Activated CD8-positive, alpha-beta memory T cell treated with anti-CD3 and anti-CD28 coated beads, Interleukin-2, amount 50 U/mL, for 48 hours (primary cell): ENCODE results near the gene PLEKHH3.

Experiments
- DNase-seq: peaks from one replicate; pipeline ENCODE4 v3.0.0-alpha.2; 2020

The PLEKHH3 gene, protein sequence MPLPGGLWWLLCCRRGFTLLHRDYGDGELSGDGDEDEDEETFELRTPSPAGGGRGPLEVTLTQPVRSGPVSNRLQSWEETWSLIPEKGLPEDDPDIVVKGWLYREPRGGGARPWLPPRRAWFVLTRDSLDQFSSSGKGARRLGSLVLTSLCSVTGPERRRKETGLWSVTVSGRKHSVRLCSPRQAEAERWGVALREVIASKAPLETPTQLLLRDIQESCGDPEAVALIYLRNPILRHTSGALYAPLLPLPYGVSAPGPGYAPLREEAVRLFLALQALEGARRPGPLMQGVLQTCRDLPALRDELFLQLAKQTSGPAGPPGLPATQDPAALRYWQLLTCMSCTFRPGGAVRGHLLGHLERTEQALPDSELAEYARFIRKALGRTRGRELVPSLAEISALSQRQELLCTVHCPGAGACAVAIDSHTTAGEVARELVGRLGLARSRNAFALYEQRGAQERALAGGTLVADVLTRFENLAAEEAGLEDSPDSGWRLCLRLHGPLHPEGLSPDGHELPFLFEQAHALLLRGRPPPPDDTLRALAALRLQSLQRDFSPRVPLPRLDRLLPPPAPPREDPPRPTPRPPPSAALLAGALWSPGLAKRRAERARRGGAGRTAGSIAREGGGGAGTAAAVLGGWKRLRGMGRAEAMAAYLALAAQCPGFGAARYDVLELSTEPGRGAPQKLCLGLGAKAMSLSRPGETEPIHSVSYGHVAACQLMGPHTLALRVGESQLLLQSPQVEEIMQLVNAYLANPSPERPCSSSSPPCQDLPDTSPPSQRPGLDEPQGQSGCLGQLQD

DNA sequence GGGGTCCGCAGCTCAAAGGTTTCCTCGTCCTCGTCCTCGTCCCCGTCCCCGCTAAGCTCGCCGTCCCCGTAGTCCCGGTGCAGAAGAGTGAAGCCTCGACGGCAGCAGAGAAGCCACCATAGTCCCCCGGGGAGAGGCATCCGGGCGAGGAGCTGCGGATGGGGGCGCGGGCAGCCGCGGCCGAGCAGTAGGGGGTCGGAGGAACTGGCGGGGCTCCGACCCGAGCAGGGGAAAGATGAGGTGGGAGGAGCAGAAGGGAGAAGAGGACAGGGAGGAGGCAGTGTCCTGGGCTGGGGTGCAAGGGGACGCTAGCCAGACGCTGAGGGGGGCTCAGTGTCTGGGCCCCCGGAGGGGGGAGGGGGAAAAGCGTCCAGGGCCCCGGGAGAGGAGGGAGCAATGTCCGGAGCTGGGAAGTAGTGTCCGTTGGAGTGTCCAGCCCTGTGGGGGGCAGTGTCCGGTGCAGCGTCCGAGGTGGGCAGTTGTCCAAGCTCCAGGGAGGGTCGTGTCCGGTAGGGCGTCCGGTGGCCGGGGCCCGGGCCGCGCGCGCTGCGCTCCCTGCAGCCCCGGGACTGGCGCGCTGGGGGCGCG lies at the start of gene PLEKHH3:
Gene PLEKHH3, minus strand, starts transcription at position 571 of the 588 bp plus-strand sequence. Its CDS starts 431 bp downstream, at position 140.
- DNase-seq = peak; percentile 69

DNA sequence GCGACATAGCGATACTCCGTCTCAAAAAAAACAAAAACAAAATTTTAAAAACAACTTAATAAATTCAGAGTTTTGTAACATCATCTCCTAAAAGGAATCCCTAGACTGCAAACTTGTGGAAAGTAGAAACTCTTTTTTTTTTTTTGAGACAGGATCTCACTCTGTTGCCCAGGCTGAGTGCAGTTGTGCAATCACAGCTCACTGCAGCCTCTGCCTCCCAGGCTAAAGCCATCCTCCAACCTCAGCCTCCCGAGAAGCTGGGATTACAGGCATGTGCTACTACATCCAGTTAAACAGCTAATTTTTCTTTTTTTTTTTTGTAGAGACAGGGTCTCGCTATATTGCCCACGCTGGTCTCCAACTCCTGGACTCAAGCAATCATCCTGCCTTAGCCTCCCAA lies 48.3 kb upstream of the PLEKHH3 start:
- no peak for DNase-seq

DNA sequence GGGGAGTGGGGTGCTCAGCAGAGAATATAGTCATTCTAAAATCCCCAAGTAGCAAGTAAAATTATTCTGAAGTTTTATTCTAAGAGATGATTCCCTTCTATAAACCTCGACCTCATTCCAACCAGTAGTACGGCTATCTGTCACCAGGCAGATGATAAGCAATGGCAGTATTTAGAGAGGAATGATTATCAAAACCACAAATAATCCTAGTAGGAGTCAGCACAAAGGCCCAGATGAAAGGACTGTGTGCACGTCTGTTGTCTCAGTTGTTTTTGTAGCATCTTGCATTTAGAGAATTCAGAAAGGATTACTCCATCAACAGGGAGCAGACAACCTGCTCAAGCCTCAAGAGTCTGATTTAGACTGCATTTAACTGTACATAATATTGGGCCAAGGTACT lies 46.8 kb upstream of the PLEKHH3 start:
- DNase-seq = no peak

DNA sequence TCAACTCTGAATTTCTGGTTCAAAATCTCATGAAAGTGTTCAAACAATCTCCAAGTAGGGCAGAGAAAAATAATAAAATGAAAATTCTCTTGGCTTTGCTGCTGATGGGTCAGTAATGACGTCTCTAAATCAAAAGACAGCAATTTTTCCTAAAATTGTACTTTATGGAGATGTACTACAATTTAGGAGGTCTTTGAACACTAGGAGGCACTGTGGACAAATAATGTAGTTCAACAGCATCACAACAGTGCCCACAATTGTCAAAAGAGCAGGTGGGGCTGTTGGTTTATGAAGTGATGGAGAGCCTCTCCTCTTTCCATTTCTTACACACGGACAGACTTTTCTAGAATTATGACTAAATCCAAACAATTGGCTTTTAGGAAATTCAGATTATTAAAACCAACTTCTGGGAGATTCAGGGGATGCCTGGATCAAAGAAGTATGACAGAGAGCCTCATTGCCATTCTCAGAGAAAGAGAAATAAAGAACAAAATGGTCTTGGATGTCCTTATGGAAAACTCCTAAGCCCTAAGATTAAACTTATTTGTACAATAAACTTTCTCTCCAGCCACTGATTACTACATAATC lies 44.3 kb upstream of the PLEKHH3 start:
- DNase-seq = no peak

DNA sequence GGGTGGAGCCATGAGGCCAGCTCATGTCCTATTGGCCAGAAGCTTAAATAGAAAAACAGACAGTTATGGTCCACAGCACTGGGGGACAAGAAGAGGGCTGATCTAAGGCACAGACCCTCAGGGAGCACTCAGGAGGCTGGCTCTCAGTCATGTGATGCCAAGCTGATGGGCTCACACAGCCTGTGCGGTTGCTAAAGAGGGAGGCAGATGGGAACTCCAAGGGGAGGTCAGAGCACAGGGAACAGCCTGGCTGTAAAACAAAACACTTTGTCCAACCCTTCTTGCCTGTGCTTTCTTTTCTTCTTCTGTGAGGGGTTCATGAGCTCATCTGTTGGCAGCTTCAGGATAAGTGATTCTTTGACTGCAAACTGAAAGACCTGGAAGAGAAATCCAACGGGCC lies 32.8 kb upstream of the PLEKHH3 start:
- no peak for DNase-seq

DNA sequence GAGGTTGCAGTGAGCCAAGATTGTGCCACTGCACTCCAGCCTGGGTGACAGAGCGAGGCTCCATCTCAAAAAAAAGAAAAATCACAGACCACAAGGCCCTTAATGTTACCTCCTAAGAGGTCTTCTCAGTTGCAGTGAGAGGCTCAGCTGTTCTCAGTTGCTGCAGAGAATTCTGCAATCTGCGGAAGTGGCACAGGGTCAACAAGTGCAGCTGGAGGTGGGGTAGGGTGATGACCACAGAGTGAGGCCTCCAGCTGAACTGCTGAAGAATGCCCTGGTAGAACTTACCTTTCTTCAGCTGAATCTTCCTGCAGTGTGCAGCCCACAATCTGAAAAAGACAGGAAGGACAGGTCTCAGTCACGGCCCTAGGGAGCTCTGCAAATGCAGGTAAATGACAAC lies 31.8 kb upstream of the PLEKHH3 start:
- DNase-seq = no peak

DNA sequence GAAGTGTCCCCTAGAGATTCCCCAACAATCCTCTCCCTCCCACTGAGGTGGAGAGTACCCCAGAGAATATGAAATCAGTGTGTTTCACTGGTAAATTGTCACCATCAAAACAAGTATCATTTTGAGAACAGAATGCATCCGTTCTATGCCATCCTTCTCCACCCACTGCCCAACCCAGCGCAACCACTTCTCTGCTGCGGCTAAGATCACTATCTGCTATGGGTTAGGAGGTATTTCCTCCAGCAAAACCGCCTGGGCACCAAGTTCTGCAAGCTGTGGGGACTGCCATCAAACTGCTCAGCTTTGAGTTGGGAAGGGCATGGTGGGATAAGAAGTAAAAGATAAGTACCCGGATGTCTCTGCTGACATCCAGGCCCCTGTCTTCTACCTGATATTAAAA lies 29.9 kb upstream of the PLEKHH3 start:
- DNase-seq = peak; percentile 78

DNA sequence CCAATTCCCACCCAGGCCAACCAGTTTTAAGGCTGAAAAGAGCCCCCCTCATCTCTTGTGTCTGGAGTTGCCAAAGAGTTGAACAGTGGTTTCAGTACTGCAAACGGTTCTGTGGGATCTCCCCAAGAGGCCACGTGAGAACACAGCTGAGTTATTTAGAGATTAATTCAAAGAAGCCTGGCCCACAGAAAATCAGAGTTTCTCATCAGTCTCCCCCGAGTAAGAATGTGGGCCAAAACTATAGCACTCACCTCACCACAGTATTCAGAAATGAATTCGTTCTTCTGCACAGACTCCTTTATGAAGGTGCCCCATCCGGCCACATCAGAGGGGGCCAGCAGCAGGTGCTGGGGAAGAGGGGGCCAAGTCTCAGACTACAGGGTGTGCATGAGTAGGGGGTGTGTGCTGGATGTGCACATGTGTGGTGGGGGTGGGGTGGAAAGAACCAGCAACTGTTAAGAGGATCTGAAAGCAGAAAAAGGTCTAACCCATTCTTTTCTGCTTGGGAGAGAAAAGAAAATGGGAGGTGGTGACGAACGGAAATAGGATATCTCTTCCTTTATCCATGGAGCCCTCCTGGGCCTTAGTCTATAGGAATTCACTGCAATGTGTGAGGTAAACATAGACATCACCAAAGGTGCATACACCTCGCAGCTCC lies 28.2 kb upstream of the PLEKHH3 start:
- DNase-seq = no peak

DNA sequence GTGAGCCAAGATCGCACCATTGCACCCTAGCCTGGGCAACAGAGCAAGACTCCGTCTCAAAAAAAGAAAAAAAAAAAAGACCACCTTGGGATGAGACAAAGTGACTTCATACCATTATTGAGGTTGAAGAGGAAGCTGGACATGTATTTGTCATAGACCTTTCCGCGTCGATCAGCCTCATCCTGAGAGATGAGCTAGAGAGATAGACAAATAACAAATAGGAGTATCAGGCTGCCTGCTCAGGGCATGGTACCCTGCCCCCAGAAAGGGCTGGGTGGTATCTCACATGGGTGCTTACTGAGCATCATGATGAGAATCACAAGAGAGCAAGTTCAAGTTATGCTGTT lies 27.7 kb upstream of the PLEKHH3 start:
- no peak for DNase-seq

DNA sequence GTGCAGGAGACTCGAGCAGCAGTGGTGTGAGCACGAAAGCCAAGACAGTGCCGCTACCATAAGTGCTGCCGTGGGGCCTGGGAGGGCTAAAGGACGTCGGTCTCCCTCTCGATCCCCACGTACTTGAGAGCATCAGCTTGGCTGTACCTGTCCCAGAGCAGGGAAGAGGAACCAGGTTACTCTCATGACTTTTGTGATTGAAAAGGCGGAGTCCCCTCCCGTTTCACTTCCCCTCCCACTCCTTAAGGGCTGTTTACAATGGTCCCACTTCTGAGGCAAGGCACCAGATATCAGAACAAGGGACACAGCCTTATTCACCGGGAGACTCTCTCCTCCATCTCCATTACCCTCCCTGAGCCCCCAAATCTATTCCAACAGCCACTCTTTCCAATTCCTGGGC lies 25.7 kb upstream of the PLEKHH3 start:
- DNase-seq = peak; percentile 45

DNA sequence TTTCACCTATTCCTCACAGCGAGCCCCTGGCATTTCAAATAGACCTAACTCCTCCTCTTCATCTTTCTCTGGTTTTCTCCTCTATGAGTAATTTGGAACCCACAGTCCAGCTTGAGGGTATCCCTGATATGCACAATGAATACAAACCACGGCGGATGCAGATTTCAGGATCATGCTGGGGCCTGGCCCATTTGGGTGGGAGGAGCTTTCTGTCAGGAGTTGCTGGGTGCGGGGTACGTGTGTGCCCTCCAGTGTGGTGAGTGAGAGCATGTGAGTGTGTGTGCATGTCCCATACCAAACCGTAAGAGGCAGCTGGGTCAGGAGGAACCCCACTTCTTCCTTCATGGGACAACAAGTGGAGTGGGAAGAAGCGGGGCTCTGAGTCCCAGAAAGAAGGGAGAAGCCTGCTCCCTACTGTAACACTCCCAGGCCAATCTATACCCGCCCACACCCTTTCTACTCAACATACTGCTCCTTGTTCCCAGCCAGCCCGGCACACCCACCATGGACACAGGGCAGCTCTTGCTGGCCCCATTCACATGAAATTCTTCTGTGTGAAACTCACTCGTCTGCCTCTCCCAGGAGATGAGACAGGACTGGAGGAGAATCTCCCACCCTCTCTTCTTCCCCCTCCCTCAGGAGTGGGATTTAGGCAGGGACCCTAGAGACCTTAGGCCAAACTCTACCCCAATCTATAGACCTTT lies 23.9 kb upstream of the PLEKHH3 start:
- DNase-seq = peak; percentile 42

DNA sequence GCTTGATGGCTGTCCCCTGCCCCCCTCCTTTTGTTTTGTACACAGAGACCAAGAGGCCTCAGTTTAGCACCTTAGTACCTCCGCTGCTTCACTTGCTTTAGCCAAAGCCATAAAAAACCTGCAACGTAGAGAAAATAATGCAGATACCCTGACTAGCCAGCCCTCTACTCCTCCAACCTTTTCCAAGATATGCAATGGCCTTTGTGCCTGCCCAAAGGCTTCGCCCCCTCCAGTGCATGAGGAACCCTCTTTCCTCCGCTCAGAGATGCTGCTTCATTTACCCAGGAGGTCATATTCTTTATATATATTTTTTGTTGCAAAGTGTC lies 22.6 kb upstream of the PLEKHH3 start:
- no peak for DNase-seq

DNA sequence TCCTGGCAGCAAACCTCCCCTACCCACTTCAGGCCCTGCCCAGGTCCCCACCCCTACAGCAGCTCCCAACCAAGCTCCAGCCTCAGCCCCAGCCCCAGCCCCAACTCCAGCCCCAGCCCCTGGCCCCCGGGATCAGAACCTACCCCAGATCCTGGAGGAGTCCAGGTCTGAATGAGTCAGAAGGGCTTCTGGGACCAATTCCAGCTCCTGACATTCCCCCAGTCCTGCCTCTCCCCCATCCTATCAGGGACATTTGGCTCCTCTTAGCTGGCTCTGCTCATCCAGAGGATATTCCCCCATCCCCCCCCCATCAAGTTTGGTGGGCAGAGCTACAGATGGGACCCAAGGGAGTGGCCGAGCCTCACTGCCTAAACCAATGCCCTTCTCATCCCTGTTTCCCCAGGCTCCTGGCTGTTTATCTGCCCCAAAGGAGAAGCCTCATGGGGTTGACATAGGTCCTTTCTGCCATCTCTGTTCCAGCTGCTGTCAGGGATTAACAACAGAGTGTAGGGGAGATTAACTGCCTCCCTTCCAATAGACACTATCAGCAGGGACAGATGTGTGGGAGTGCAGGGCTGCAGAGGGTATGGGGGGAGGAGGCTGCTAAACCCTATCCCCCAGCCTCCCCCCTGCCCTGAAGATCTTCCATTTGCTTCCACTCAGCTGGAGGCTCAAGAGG lies 22.1 kb upstream of the PLEKHH3 start:
- DNase-seq = peak; percentile 34

DNA sequence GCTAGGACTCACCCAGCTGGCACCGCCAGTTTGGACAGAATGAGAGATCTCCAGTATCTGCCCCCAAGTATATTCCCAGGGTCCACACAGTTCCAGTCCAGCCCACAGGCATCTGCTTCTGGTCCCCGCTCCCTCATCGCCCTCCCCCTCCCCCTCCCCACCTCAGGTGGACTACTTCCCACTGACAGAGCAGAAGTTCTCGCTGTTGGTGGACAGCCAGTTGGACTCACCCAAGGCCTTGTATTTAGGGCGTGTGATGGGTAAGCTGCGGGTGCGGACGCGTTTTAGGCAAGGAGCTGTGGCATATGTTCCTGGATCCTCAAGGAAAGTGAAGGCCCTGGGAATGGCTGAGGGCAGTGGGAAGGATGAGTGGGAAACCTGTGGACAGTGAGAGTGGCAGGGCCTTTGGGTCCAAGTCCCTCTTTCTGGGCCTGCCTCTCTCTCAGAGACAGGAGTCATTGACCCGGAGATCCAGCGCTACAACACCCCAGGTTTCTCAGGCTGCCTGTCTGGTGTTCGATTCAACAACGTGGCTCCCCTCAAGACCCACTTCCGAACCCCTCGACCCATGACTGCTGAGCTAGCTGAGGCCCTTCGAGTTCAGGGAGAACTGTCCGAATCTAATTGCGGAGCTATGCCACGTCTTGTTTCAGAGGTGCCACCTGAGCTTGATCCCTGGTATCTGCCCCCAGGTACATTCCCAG lies 20.5 kb upstream of the PLEKHH3 start:
- DNase-seq = no peak

DNA sequence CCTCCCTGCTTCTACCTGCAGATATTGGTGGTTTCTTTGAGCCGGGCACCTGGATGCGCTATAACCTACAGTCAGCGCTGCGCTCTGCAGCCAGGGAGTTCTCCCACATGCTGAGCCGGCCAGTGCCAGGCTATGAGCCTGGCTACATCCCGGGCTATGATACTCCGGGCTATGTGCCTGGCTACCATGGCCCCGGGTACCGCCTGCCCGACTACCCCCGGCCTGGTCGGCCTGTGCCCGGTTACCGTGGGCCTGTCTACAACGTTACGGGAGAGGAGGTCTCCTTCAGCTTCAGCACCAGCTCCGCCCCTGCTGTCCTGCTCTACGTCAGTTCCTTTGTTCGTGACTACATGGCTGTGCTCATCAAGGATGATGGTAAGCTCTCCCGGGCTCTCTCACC lies 18.7 kb upstream of the PLEKHH3 start:
- DNase-seq = no peak

DNA sequence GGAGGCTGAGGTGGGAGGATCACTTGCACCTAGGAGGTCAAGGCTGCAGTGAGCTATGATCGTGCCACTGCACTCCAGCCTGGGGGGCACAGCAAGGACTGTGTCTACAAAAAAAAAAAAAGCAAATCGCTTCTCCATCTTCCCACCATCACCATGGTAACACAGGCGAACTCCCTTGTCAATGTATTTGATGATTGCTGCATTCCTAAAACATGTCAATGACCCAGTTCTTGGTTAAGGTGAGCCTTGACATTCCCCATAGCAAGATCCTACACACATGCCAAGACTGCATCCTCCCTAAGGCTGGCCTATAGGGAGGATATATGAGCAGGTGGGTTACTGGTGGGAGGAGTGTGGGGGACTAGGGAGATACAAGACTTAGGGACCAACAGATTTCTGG lies 17.7 kb upstream of the PLEKHH3 start:
- DNase-seq = no peak

DNA sequence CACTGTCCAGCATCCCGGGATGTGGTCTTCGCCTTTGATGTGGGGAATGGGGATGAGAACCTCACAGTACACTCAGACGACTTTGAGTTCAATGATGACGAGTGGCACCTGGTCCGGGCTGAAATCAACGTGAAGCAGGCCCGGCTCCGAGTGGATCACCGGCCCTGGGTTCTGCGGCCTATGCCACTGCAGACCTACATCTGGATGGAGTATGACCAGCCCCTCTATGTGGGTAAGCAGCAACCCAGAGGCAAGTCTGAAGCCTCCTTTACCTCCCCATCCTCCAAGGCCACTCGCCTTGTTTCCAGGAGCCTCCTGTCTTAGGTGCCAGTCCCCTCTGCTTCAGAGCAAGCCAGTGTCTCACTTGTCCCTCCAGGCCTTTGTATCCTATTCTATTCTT lies 15.7 kb upstream of the PLEKHH3 start:
- no peak for DNase-seq

DNA sequence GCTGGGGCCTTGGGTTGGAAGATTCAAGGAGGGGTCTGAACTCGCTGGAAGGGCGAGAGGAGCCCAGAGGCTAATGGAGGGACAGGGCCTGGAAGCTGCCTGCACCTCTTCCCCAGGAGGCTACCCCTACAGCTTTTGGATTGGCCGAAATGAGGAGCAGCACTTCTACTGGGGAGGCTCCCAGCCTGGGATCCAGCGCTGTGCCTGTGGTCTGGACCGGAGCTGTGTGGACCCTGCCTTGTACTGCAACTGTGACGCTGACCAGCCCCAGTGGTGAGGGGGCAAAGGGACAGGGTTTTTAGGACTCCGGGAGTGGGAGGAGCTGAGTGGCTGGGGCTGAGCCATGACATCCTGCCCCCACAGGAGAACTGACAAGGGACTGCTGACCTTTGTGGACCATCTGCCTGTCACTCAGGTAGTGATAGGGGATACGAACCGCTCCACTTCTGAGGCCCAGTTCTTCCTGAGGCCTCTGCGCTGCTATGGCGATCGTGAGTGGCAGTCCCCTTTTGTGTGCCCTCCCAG lies 14.3 kb upstream of the PLEKHH3 start:
- DNase-seq = no peak

DNA sequence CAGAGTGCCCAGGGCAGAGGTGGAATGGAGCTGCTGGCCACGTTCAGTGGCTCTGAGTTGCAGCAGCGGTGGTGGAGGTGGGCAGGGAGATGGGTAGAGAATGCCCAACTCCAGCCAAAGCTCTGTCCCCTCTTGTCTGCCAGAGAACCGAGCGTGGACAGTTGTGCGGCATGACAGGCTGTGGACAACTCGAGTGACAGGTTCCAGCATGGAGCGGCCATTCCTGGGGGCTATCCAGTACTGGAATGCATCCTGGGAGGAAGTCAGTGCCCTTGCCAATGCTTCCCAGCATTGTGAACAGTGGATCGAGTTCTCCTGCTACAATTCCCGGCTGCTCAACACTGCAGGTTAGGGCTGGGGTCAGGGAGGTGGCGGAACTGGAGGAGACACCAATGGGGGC lies 13.8 kb upstream of the PLEKHH3 start:
- DNase-seq = no peak

DNA sequence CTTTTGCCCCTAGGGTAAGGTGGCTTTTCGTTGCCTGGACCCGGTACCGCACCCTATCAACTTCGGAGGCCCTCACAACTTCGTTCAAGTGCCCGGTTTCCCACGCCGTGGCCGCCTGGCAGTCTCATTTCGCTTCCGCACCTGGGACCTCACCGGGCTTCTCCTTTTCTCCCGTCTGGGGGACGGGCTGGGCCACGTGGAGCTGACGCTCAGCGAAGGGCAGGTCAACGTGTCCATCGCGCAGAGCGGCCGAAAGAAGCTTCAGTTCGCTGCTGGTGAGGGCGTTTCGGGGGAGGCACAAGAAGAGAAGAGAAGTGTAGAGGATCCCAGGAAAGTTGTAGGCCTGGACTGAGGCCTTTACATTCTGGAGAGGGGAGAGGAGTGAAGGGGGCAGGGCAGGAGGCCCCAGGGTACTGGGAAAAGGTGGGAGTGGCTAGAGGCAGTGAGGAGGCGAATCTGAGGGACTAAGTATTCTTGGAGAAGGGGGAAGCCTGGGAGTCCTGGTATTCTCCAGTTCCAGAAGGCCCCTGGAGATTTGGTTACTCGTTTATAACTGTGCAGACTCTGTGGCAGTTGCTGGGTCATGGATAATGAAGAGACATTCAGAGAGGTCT lies 11.0 kb upstream of the PLEKHH3 start:
- no peak for DNase-seq
